AG04450 (cell line): ENCODE measurements around the gene TUBA1B. TPM values are rescaled to one million over a fixed set of nuclear protein-coding genes. Genes with fewer than 3 reads are reported as not detected.
A peak's percentile ranks its signal among the peaks of the same experiment; 100 is the strongest.
"Not testable (repeated sequence)": the region's sequence is repeated elsewhere in the genome, so short reads cannot be mapped to it uniquely, and the experiment has no call there.

Experiments used
- CTCF ChIA-PET: fragments of 300-600, 350-600 bp; formaldehyde crosslinking; extraction: SDS; loops from one replicate; lab custom pipeline; 2022; ENCODE audit warnings: antibody characterized with exemption, inconsistent platforms; lab: Charles Lee
- POLR2A ChIA-PET: fragments of 350-600 bp; formaldehyde crosslinking; extraction: SDS; loops from one replicate; lab custom pipeline; 2021; ENCODE audit warnings: antibody characterized with exemption, inconsistent platforms; lab: Yijun Ruan, JAX
- DNase-seq: peaks from one replicate; pipeline ENCODE4 v3.0.0-alpha.2; 2011; ENCODE audit warnings: low read depth, low spot score
- H3K27ac ChIP-seq: one replicate; pipeline ENCODE4 v1.5.1; 2012; ENCODE audit warnings: low read depth, low read length, control low read depth
- H3K27me3 ChIP-seq: one replicate; pipeline ENCODE4 v1.6.0; 2012; ENCODE audit warnings: low read length; ENCODE audit not compliant: control insufficient read depth, insufficient read depth
- H3K4me3 ChIP-seq: 2 replicates; pipeline ENCODE4 v1.5.1; 2011; ENCODE audit warnings: mild to moderate bottlenecking, low read depth, low read length, control low read depth
- H3K9me3 ChIP-seq: 2 replicates; pipeline ENCODE4 v1.5.1; 2012; ENCODE audit warnings: low read length; ENCODE audit not compliant: control insufficient read depth, insufficient read depth
- polyA plus RNA-seq: library from polyadenylated mRNA; depleted of rRNA; stranded (reverse); fragments of >200 nt; gene quantifications from 2 replicates; pipeline ENCODE4 v1.2.3, GENCODE V29; 2011
- TF ChIP-seq, protein P1 (sequence below): IDR thresholded peaks from 2 replicates; pipeline ENCODE4 v1.5.1; 2011; ENCODE audit warnings: low read depth, low read length, control low read depth, inconsistent platforms

Gene TUBA1B
- polyA plus RNA-seq, 1 experiment = 2,720 TPM

DNA sequence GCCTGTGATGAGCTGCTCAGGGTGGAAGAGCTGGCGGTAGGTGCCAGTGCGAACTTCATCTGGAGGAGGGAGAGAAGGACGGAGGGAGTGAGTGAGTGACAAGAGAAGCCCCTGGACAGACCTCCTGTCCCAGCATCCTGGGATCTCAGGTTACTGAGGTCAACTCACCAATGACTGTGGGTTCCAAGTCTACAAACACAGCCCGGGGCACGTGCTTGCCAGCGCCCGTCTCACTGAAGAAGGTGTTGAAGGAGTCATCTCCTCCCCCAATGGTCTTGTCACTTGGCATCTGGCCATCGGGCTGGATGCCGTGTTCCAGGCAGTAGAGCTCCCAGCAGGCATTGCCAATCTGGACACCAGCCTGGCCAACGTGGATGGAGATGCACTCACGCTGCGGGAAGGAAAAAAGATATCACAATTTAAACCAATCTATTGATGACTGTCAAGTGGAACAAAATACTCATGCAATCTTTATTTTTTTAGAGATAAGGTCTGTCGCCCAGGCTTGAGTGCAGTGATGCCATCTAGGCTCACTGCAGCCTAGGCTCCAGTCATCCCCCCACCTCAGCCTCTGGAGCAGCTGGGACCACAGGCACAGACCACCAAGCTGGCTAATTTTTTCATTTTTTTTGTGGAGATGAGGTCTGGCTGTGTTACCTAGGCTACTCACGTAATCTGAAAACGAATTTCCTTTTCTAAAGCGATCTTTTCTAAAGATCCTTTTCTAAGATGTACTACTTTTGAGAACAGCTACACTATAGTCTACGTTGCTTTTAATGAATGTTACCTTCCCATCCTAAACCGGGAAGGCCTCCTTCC, 1.7 kb downstream of the TUBA1B start:
- DNase-seq = no peak
- Histone ChIP-seq H3K4me3 (peak overlapping the region; percentile 90), H3K27ac (peak overlapping the region; percentile 98), H3K27me3 (no peaks in the 10 kb centered on the region), H3K9me3 (peaks cover 5% of the 10 kb centered on the region; the same call in 1 of the 2 replicates)
- CTCF ChIA-PET = interaction anchor here (0.6 to 4.5 kb wide), 30 partner anchors 9 to 172 kb away, joined by 3 to 34 read pairs (median 4); partner anchors contain the start of genes DHH and LMBR1L
- POLR2A ChIA-PET = interaction anchor here (0.7 to 4.5 kb wide), 17 partner anchors 8 to 544 kb away, joined by 3 to 65 read pairs (median 15); partner anchors contain the start of genes DHH, LMBR1L, RHEBL1 and TUBA1A
- TF ChIP-seq, protein P1, sequence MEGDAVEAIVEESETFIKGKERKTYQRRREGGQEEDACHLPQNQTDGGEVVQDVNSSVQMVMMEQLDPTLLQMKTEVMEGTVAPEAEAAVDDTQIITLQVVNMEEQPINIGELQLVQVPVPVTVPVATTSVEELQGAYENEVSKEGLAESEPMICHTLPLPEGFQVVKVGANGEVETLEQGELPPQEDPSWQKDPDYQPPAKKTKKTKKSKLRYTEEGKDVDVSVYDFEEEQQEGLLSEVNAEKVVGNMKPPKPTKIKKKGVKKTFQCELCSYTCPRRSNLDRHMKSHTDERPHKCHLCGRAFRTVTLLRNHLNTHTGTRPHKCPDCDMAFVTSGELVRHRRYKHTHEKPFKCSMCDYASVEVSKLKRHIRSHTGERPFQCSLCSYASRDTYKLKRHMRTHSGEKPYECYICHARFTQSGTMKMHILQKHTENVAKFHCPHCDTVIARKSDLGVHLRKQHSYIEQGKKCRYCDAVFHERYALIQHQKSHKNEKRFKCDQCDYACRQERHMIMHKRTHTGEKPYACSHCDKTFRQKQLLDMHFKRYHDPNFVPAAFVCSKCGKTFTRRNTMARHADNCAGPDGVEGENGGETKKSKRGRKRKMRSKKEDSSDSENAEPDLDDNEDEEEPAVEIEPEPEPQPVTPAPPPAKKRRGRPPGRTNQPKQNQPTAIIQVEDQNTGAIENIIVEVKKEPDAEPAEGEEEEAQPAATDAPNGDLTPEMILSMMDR = no peak

DNA sequence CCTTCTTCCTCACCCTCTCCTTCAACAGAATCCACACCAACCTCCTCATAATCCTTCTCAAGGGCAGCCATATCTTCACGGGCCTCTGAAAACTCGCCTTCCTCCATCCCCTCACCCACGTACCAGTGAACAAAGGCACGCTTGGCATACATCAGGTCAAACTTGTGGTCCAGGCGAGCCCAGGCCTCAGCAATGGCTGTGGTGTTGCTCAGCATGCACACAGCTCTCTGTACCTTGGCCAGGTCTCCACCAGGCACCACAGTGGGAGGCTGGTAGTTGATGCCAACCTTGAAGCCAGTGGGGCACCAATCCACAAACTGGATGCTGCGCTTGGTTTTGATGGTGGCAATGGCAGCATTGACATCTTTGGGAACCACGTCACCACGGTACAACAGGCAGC, 3.2 kb downstream of the TUBA1B start:
- CTCF ChIA-PET = interaction anchor here (0.6 to 1.8 kb wide), 2 partner anchors 40 to 87 kb away, joined by 5 to 12 read pairs; no protein-coding TSS in a partner anchor
- H3K27ac ChIP-seq, H3K27me3 ChIP-seq, H3K9me3 ChIP-seq, DNase-seq, H3K4me3 ChIP-seq, POLR2A ChIA-PET: not testable (repeated sequence)

DNA sequence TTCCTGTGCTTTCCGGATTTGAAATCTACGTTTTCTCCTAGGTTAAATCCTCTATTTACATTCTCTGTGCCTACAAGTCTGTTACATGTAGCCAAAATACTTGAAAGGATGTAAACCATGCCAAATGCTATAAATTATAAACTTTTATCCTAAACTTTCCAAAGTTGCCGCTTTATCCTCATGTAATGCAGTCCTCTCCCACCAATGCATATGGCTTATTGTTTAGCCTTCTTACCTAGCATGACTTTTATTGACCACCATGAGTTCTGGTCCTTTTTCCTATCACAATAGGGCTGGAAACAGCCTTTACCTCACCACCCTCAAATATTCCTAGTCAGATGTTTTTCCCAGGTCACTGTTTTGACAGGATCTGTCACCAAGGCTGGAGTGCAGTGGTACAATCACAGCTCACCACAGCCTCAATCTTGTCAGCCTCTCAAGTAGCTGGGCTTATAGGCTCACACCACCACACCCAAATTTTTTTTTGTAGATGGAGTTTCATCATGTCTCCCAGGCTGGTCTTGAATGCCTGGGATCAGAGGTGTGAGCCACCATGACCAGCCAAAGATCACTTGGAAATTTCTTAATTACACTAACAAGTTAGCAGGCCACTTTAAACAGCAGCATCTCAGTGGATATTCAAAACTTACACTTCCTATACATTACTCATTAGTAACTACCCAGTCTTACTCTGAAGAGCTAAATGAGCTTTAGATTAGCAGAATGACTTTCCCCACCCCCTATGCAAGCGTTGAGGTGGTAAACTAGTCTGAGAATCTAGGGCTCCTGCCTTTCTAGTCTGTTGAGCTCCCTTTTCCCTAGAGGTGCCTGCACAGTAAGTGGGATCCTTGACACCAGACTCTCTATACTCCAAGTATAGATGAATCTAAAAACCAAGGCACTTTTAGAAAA, 4.1 kb downstream of the TUBA1B start:
- ChIA-PET POLR2A (interaction anchor here (0.6 kb wide), 1 partner anchor 61 kb away, joined by 3 read pairs; no protein-coding TSS in a partner anchor), CTCF (interaction anchor here (0.6 to 1.8 kb wide), 4 partner anchors 39 to 86 kb away, joined by 3 to 12 read pairs (median 4); no protein-coding TSS in a partner anchor)
- DNase-seq = no peak
- TF ChIP-seq, protein P1 = no peak
- Histone ChIP-seq H3K27me3 (no peaks in the 10 kb centered on the region), H3K4me3 (no peak overlapping the region), H3K27ac (peak overlapping the region; percentile 11), H3K9me3 (peaks cover 5% of the 10 kb centered on the region; the same call in 1 of the 2 replicates)

DNA sequence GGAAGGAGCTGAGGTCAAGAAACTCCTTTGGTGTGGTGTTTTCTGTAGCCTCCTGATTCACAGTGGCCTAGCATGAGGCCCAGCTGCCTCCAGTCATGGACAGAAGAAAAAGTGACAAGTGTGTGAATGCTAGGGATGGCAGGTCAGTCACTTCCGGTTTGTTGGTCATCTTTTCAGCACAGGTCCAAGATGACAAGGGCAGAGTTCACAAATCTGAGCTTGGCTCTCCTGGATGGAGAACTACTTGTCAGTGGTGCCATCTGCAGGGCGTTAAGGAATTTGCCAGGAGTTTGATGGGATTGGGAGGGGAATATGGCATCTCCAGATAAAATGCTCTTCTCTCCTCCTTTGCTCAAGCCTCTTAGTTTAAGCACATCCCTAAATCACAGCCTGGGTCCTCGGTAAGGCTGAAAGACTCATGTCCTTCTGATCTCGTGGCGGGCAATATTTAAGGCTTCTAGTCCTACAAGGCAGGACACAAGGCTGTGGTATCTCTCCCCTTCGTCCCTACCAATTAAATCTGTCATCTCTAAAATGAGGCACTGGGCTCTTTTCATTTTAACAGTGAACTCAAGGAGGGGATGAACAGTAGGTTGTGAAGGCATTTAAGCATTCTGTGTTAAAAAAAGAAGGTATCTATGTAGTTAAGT, 10.0 kb downstream of the TUBA1B start:
- Histone ChIP-seq H3K27ac (no peak overlapping the region), H3K4me3 (no peak overlapping the region), H3K9me3 (no peaks in the 10 kb centered on the region), H3K27me3 (no peaks in the 10 kb centered on the region)
- CTCF ChIA-PET = interaction anchor here (0.5 to 4.0 kb wide), 16 partner anchors 9 to 1582 kb away, joined by 3 to 53 read pairs (median 5); partner anchors contain the start of genes LMBR1L, RHEBL1 and TUBA1B
- POLR2A ChIA-PET = interaction anchor here (0.9 to 2.1 kb wide), 2 partner anchors 10 to 25 kb away, joined by 5 to 15 read pairs; partner anchors contain the start of gene TUBA1B
- no peak for DNase-seq
- TF ChIP-seq, protein P1 = peak; percentile 76
